ENCODE measurements around the gene CARTPT.

The CARTPT gene

DNA sequence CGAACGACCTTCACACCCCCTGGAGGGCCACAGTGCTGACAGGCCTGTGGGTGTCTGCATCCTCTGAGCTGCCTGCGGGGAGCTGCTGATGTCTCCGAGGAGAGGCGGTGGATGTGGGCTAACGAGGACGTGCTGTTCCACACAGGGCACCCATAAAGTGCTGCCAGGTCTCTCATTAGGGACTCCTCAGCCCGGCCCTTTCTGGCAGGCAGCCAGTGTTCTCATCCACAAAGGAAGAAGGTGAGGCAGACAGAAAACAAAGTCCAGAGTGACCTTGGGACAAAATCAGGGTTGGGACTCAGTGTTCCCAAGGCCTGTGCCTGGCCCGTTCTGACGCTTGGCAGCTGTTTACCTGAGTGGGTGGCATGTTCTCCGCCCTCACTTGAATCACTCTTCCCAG lies 29.3 kb downstream of the CARTPT start:
- H3K27ac ChIP-seq: peak overlapping the region; percentile 99
- TF ChIP-seq ZFX (IDR thresholded peaks at IDR 0.05): no peak
- TF ChIP-seq, protein P1, sequence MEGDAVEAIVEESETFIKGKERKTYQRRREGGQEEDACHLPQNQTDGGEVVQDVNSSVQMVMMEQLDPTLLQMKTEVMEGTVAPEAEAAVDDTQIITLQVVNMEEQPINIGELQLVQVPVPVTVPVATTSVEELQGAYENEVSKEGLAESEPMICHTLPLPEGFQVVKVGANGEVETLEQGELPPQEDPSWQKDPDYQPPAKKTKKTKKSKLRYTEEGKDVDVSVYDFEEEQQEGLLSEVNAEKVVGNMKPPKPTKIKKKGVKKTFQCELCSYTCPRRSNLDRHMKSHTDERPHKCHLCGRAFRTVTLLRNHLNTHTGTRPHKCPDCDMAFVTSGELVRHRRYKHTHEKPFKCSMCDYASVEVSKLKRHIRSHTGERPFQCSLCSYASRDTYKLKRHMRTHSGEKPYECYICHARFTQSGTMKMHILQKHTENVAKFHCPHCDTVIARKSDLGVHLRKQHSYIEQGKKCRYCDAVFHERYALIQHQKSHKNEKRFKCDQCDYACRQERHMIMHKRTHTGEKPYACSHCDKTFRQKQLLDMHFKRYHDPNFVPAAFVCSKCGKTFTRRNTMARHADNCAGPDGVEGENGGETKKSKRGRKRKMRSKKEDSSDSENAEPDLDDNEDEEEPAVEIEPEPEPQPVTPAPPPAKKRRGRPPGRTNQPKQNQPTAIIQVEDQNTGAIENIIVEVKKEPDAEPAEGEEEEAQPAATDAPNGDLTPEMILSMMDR (conservative IDR thresholded peaks at IDR 0.05): no peak

DNA sequence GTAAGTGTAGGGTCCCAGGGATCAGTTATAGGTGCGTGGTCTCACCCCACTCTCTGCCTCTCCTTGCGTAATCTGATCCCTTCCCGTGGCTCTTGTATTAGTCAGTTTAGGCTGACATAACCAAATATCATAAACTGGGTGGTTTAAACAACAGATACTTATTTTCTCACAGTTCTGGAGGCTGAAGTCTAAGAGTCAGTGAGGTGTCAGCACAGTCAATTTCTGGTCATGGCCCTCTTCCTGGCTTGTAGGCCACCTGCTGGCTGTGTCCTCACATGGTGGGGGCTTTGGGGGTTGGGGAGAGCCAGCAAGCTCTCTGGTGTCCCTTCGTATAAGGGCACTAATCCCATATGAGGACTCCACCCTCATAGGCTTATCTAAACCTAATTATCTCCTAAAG lies 32.3 kb downstream of the CARTPT start:
- H3K27ac ChIP-seq: peak overlapping the region; percentile 99
- no peak for TF ChIP-seq ZFX (IDR thresholded peaks at IDR 0.05)
- TF ChIP-seq, protein P1 (conservative IDR thresholded peaks at IDR 0.05): no peak

- TF ChIP-seq, protein P1 (conservative IDR thresholded peaks at IDR 0.05): peak; percentile 35
- no peak for TF ChIP-seq ZFX (IDR thresholded peaks at IDR 0.05)
These were observed 33.5 kb downstream of the CARTPT start for GRCh38 chr5:71752441-71753190.

DNA sequence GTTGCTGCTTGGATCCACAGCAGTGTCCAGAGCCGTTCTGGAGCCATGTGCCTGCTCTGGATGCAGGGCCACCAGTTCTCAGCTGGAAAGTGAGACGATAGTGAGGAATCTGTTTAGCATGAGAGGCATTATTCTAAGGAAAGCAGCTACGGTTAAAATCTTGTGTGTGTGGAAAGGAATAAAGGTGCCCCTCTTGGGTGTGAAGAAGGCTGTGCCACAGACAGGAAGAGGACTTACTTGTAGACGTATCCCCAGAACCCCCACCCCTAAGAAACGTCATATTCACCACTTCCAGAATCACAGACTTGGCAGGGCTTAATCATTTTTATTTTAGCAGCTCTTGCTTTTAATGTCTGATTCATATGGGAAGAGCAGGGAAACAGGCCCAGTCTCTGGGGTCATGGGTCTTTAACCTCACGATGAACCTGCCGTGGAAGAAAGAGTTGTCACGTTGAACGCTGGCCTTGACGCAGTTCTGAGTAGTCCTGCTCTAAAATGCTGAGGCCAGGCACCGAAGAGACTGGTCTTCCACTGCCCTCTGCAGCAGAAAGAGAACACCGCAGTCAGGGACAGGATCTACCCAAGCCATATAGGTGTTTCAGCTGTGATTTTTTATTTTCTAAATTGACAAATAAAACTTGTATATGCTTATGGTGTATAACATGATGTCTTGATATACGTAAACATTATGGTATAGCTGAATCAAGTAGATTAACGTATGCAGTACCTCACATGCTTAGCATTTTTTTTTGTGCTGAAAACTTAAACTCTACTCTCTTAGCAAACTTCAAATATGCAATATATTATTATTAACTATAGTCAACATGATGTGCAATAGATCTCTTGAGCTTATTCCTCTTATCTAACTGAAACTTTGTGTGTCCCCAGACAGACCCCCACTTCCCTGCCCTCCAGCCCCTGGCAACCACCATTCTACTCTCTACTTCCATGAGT lies 38.8 kb downstream of the CARTPT start:
- peak overlapping the region; percentile 73 for H3K27ac ChIP-seq
- TF ChIP-seq, protein P1 (conservative IDR thresholded peaks at IDR 0.05): peak; percentile 97
- no peak for TF ChIP-seq ZFX (IDR thresholded peaks at IDR 0.05)

More at GRCh38 chr5:71752441-71753190, 33.5 kb downstream of the CARTPT start:
- peak overlapping the region; percentile 99 for H3K27ac ChIP-seq

GRCh38 chr5:71762826-71763225 lies 43.8 kb downstream of the CARTPT start:
- TF ChIP-seq, protein P1 (conservative IDR thresholded peaks at IDR 0.05): no peak
- TF ChIP-seq ZFX (IDR thresholded peaks at IDR 0.05): no peak
- H3K27ac ChIP-seq: no peak overlapping the region

DNA sequence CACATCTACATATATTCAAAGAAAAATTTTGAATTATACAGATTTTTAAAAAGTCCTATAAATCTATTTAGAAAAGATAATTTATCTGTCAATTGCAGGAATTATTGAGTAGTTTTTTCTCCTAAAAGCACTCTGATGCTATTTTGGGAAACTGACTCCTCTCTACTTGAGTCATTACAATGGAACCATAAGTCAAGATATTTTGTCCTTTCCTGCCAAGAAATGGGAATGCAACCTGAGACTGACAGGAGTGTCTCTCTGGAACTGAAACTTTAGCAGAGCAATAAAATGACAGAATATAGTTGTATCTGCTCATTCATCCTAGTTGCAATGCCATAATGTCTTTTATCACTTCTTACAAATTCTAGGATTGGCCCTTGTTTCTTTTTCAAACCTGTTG lies 48.6 kb downstream of the CARTPT start:
- TF ChIP-seq, protein P1 (conservative IDR thresholded peaks at IDR 0.05): no peak
- no peak for TF ChIP-seq ZFX (IDR thresholded peaks at IDR 0.05)
- no peak overlapping the region for H3K27ac ChIP-seq

DNA sequence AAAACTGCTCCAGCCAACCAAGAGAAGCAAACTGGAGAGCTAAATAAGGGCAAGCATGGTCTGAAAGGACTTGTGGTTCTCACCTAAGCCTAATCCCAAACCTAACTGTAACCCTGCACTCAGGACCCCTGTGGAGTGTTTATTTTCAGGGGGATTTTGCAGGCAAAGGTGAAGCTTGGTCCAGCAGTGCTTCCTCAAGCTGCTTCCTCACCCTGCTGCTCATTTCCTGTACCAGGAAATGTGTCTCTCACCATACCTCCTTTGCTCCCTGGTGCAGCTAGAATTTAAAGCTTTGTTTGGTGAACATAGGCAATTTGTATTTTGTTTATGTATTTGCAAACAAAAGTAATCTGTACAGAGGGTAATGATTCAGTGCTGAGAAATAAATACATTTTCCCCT lies 50.2 kb downstream of the CARTPT start:
- TF ChIP-seq ZFX (IDR thresholded peaks at IDR 0.05): no peak
- TF ChIP-seq, protein P1 (conservative IDR thresholded peaks at IDR 0.05): no peak
- no peak overlapping the region for H3K27ac ChIP-seq

Measured in C4-2B (cell line).